Gastrocnemius medialis (tissue), 4 donors: ENCODE results near the gene IFFO2. TPM values are rescaled to one million over a fixed set of nuclear protein-coding genes. Genes with fewer than 3 reads are reported as not detected.
A peak's percentile ranks its signal among the peaks of the same experiment; 100 is the strongest.

Source experiments
- ATAC-seq, 2 donors: fragments of 150-250 bp; one replicate each; pipeline ENCODE4 v1.9.1; 2016
- DNase-seq, 2 donors: peaks; one replicate each; pipeline ENCODE4 v3.0.0-alpha.2; 2019
- H3K27ac ChIP-seq, 4 donors: fragments of 200-600 bp; sonication (generic); 1 replicate in 1 of 4; 2 replicates in 3 of 4; pipeline ENCODE4 v1.5.1; 2016 to 2018; ENCODE audit warnings: mild to moderate bottlenecking in 2 of 4, moderate library complexity in 1 of 4
- H3K27me3 ChIP-seq, 3 donors: fragments of 200-600 bp; sonication (generic) in 2 of 3; 1 replicate in 1 of 3; 2 replicates in 2 of 3; pipeline versions ENCODE4 v1.5.1 to v1.6.0; 2016 to 2019; ENCODE audit warnings: mild to moderate bottlenecking in 1 of 3, moderate library complexity in 1 of 3
- H3K36me3 ChIP-seq, 2 donors: fragments of 200-600 bp; sonication (generic) in 1 of 2; one replicate each; pipeline ENCODE4 v1.5.1; 2017 to 2018
- H3K4me1 ChIP-seq, 2 donors: fragments of 200-600 bp; sonication (generic) in 1 of 2; one replicate each; pipeline ENCODE4 v1.5.1; 2016 to 2017; ENCODE audit warnings: mild to moderate bottlenecking in 2 of 2
- H3K4me3 ChIP-seq, 4 donors: fragments of 200-600 bp; sonication (generic) in 3 of 4; 1 replicate in 1 of 4; 2 replicates in 3 of 4; pipeline ENCODE4 v1.5.1; 2016 to 2019; ENCODE audit warnings: mild to moderate bottlenecking in 2 of 4
- H3K9me3 ChIP-seq, 3 donors: fragments of 200-600 bp; sonication (generic) in 2 of 3; 1 replicate in 1 of 3; 2 replicates in 2 of 3; pipeline ENCODE4 v1.5.1; 2016 to 2019
- POLR2A ChIP-seq, 2 donors: fragments of 450-650 bp; IDR thresholded peaks; one replicate each; pipeline ENCODE4 v1.6.1; 2017; ENCODE audit warnings: antibody characterized with exemption in 2 of 2, mild to moderate bottlenecking in 2 of 2, moderate library complexity in 2 of 2
- in situ Hi-C, 4 donors: fragments of 200-750 bp; cut with MboI; loops; one replicate each; pipeline versions ENCODE4 v1.15.0 to v1.8.0; 2017; ENCODE audit warnings: low sequenced_read_pairs in 4 of 4
- intact Hi-C: fragments of 100-400 bp; cut with DNase I; formaldehyde crosslinking; loops from one replicate; pipeline ENCODE4 v1.15.1; 2023; ENCODE audit warnings: low total_unique reads
- total RNA-seq, 4 donors: library from RNA; depleted of rRNA; stranded (reverse); fragments of >200 nt; gene quantifications; one replicate each; pipeline versions ENCODE4 v1.1.0 to v1.2.3, GENCODE V29; 2016
- TF ChIP-seq, protein P1 (sequence below), 5 experiments: fragments of 450-650 bp in 3 of 5; fragments of 200-600 bp in 2 of 5; sonication (generic) in 2 of 5; IDR thresholded peaks in 4 of 5; conservative IDR thresholded peaks in 1 of 5; 1 replicate in 4 of 5; 2 replicates in 1 of 5; pipeline ENCODE4 v1.5.1; 2016 to 2019; ENCODE audit warnings: antibody characterized with exemption in 5 of 5, mild to moderate bottlenecking in 3 of 5, moderate library complexity in 3 of 5

The IFFO2 gene
- total RNA-seq, 4 donors from 2014 or later: 2.1 to 16.3 (median 5.7) TPM

DNA sequence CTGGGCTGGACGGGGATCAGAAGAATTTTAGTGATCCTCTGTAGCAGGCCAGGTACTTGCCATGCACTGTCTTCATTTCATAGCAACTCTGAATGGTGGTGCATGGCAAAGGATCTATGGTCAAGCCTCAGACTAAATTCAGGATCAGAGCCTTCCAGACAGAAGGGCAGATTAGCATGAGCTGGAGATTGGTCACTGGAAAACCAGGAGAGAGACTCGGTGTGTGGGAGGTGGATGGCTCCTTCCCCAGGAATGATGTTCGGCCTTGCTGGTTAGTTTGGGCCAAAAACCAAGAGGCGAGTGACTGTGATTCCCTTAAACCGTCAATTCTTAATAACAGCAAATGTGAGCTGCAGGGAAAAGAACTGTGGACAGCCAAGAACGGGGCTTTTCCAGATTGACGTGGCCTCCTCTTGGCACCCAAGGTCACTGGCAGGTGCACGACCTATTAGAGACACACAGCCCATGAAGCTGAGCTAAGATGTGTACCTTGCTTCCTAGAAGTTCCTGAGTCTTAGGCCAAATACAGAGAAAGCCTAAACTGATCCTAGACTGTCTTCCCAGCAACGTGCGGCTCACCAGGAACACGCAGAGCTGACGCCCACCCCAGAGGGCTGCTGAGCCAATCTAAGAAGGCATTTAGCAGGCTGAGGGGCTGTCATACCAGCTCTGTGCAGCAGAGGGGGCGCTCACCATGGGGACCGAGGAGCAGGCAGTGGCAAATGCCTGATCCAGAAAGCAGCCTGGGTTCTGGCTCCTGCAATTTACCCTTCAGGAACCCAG is 72.6 kb downstream of the IFFO2 start:
- peak; percentile 24 to 78 for ATAC-seq
- Histone ChIP-seq H3K36me3 (peaks cover 0 to under 1% of the 10 kb centered on the region in 2 donors), H3K4me3 (no peak overlapping the region), H3K27ac (peak overlapping the region in 1 of 4 donors; percentile 81), H3K9me3 (no peaks in the 10 kb centered on the region), H3K27me3 (no peaks in the 10 kb centered on the region), H3K4me1 (peaks cover 21 to 31% of the 10 kb centered on the region in 2 donors)
- DNase-seq: peak; percentile 60 to 70
- intact Hi-C loops (loop anchor here (1.0 to 5.0 kb wide), 3 partner anchors 28 to 1792 kb away; no protein-coding TSS in a partner anchor), in situ Hi-C loops (no loop called here)
- no peak for TF ChIP-seq POLR2A (IDR thresholded peaks at IDR 0.05)
- TF ChIP-seq, protein P1, sequence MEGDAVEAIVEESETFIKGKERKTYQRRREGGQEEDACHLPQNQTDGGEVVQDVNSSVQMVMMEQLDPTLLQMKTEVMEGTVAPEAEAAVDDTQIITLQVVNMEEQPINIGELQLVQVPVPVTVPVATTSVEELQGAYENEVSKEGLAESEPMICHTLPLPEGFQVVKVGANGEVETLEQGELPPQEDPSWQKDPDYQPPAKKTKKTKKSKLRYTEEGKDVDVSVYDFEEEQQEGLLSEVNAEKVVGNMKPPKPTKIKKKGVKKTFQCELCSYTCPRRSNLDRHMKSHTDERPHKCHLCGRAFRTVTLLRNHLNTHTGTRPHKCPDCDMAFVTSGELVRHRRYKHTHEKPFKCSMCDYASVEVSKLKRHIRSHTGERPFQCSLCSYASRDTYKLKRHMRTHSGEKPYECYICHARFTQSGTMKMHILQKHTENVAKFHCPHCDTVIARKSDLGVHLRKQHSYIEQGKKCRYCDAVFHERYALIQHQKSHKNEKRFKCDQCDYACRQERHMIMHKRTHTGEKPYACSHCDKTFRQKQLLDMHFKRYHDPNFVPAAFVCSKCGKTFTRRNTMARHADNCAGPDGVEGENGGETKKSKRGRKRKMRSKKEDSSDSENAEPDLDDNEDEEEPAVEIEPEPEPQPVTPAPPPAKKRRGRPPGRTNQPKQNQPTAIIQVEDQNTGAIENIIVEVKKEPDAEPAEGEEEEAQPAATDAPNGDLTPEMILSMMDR (IDR thresholded peaks at IDR 0.05 in 4 of 5, conservative IDR thresholded peaks at IDR 0.05 in 1 of 5): peak; percentile 87 to 92 (median 90)

DNA sequence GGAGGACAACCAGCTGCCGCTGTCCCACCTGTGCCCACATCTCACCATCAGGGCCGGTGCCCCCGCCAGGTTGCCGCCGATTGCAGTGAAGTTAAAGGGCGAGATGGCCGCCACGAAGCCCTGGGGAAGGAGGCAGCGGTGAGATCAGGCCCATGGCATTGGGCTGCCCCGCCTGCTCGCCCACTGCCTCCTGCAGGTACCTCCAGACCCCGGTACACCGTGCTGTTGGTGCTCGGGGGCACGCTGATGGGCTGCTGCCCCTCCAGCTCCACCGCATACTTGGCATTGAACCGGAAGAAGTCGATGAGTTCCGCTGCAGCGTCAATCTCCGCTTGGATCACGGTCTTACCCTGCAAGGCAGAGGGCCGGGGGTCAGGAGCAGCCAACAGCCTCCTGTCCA is 73.4 kb downstream of the IFFO2 start:
- in situ Hi-C loops: no loop called here
- Histone ChIP-seq H3K4me3 (no peak overlapping the region), H3K9me3 (no peaks in the 10 kb centered on the region), H3K27me3 (no peaks in the 10 kb centered on the region), H3K4me1 (peaks cover 21 to 31% of the 10 kb centered on the region in 2 donors), H3K27ac (peak overlapping the region; percentile 51 to 81 (median 58)), H3K36me3 (no peaks in the 10 kb centered on the region)
- ATAC-seq (no peak), DNase-seq (no peak)
- TF ChIP-seq, protein P1 (IDR thresholded peaks at IDR 0.05 in 4 of 5, conservative IDR thresholded peaks at IDR 0.05 in 1 of 5): no peak
- TF ChIP-seq POLR2A (IDR thresholded peaks at IDR 0.05): no peak
- intact Hi-C loops: loop anchor here (5.0 kb wide), 1 partner anchor 1791 kb away; no protein-coding TSS in a partner anchor

DNA sequence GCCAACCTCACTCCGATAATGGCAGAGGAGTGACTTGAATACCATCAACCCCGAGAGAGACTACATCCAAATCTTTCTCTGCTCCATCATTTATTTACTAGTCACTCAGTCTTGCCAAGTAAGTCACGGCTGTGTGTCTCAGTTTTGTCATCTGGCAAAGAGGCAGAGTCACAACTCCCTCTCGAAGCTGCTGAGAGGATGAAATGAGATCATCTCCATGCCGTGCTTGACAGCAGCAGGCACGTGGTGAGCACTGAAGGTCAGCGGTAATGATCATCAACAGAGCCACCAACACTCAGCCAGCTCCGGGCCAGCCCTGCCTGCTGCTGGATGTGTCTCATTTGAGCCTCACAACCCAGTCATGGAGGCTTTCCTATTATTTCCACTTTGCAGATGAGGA is 74.0 kb downstream of the IFFO2 start:
- DNase-seq (peak; percentile 36 to 61), ATAC-seq (peak; percentile 39 to 88)
- H3K4me1 ChIP-seq: peaks cover 21 to 31% of the 10 kb centered on the region in 2 donors
- intact Hi-C loops (loop anchor here (5.0 kb wide), 1 partner anchor 1790 kb away; no protein-coding TSS in a partner anchor), in situ Hi-C loops (no loop called here)
- no peaks in the 10 kb centered on the region for H3K9me3 ChIP-seq
- H3K4me3 ChIP-seq: no peak overlapping the region
- TF ChIP-seq POLR2A (IDR thresholded peaks at IDR 0.05): no peak
- TF ChIP-seq, protein P1 (IDR thresholded peaks at IDR 0.05 in 4 of 5, conservative IDR thresholded peaks at IDR 0.05 in 1 of 5): no peak
- peak overlapping the region; percentile 51 to 81 (median 58) for H3K27ac ChIP-seq
- no peaks in the 10 kb centered on the region for H3K36me3 ChIP-seq
- no peaks in the 10 kb centered on the region for H3K27me3 ChIP-seq

DNA sequence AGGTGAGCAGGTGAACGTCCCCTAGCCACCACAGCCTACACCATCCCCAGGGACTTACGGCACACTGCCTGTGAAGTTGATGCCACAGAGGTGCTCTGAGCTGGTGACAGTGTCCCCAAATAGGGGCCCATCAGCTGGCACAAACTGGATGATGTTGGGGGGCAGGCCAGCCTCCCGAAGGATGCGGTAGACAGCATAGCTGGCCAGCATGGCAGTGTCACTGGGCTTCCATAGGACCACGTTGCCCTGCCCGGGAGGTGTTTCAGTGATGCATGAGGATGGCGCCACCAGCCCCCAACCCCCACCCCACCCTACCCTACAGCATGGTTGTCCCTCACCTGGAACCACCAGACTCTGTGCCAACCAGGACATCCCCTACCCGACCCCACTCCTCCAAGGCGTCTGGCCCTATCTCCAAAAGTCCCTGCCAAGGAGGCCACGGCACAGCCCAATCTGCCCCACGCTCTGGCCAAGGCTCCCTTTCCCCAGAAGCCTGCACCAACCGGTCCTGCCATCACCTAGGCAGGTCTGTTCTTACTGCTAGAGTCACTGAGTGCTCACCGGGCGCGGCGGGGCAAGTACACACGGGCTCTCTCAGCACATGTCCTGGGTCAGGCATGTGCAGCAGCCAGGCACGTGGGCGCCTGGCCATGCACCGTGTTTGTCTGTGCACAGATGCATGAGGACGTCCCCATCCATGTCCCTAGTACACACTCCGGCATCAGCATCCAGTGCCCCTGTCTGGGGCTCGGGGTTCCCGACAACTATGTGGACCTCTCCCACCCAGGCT is 74.6 kb downstream of the IFFO2 start:
- ATAC-seq (peak in 1 of 2 donors; percentile 30), DNase-seq (peak in 1 of 2 donors; percentile 35)
- no peak overlapping the region for H3K4me3 ChIP-seq
- intact Hi-C loops: loop anchor here (5.0 kb wide), 1 partner anchor 1790 kb away; no protein-coding TSS in a partner anchor
- no peak for TF ChIP-seq POLR2A (IDR thresholded peaks at IDR 0.05)
- TF ChIP-seq, protein P1 (IDR thresholded peaks at IDR 0.05 in 4 of 5, conservative IDR thresholded peaks at IDR 0.05 in 1 of 5): no peak
- no peaks in the 10 kb centered on the region for H3K9me3 ChIP-seq
- H3K36me3 ChIP-seq: no peaks in the 10 kb centered on the region
- in situ Hi-C loops: no loop called here
- H3K27me3 ChIP-seq: no peaks in the 10 kb centered on the region
- peak overlapping the region; percentile 50 to 81 (median 52) for H3K27ac ChIP-seq
- peaks cover 21 to 31% of the 10 kb centered on the region in 2 donors for H3K4me1 ChIP-seq
